ENCODE results near the gene MGAT5. TPM values are rescaled to one million over a fixed set of nuclear protein-coding genes. Genes with fewer than 3 reads are reported as not detected.

The MGAT5 gene
- total RNA-seq, 1 donor from 2014 or later = 60.3 TPM

DNA sequence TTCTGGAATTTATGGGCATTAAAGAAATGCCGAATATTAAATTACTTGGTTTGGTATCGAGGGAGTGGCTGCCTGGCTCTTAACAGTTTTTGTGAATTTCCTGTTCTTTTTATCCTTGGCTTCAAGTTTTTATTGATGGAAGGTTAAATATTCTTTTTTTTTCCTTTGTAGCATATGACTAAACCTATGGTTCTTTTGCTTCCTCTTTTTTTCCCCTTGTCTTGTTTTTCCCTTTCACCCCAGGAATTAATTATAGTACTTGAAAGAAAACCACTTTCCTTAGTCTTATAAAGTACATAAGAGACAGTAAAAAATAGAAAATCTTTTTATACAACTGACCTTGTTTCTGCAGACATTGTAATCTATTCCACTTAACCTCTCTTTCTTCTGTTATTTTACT lies 42.4 kb downstream of the MGAT5 start:
- no peak for DNase-seq (ENCODE audit: low spot score in 2 of 2)
- no peak for FAIRE-seq

DNA sequence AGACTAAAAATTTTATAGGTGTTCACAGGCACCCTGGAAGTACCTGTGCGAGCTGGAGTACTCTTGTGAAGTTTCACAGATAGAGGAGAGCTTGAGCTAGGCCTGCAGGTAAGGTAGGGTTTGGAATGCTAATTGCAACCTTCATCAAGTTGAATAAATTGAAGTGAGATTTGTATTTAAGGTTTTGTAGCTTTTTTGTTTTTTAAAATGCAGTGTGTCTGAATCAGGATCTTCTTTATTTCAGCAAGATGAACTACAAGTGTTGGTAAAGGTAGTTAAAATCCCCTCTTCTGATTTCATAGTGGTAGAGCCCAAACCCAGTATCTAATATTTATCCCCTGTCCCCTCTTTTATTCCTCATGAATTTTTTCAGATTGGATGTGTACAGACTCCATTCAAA lies 45.5 kb downstream of the MGAT5 start:
- FAIRE-seq (no peak), DNase-seq (ENCODE audit: low spot score in 2 of 2) (no peak)

DNA sequence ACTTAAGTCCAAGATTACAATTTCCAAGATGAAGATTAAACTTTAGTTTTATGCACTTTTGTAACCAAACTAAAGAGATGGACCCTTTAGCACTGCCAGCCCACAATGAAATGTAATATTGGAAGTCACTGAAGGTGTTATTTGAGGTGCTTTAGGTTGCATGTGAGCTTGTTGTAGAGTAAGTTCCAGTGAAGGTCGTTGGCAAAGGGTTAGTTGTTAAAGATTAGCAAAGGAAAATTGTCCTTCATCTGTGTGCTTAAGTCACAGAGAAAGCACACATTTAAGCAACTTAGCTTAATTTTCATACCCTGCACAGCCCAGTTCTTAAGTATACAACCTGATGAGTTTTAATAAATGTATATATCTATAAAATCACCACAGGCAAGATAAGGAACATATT lies 46.7 kb downstream of the MGAT5 start:
- FAIRE-seq = no peak
- no peak for DNase-seq (ENCODE audit: low spot score in 2 of 2)

DNA sequence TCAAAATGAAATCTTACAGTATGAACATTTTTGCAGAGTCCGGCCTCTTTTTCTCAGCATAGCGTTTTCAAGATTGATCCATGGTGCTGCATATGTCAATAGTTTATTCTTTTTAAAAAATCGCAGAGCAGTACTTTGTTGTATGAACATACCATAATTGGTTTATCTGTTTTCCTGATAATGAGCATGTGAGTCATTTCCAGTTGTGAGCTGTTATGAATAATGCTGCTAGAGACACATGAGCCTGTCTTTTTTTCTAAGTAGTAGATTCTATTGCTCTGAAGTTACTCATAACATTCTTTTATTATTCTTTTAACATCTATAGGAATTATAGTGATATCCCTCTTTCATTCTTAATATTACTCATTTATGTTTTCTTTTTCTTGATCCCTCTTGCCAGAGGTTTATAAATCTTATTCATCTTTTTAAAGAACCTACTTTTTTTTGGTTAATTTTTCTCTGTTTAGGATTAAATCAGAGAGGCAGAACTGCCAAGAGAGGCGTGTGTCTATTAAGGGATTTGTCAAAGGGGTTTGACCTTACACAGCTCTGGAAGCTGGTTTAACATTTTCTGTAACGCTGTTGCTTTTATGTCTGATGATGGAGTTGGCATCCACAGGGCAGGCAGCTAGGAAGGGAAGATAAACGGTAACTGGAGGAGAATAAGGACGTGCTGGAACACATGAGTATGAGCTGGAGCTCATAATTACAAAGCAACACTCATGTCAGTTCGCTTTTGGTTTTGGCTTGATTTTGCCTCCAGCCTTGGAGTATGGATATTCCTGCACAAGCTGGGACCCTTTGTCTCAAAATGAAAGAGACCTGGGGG lies 47.4 kb downstream of the MGAT5 start:
- FAIRE-seq = no peak
- no peak for DNase-seq (ENCODE audit: low spot score in 2 of 2)

DNA sequence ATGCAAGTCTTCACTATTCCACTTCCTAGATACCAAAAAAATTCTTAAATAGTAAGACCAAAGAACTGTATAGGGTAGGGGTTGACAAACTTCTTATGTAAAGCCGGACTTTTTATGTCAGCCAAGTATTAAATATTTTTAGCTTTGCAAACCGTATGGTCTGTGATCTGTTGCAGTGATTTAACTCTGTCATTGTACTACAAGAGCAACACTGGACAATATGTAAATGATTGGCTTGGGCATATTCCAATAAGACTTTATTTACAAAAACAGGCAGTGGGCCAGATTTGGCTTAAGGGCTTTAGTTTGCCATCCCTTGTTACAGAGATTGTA lies 48.0 kb downstream of the MGAT5 start:
- no peak for DNase-seq (ENCODE audit: low spot score in 2 of 2)
- no peak for FAIRE-seq

DNA sequence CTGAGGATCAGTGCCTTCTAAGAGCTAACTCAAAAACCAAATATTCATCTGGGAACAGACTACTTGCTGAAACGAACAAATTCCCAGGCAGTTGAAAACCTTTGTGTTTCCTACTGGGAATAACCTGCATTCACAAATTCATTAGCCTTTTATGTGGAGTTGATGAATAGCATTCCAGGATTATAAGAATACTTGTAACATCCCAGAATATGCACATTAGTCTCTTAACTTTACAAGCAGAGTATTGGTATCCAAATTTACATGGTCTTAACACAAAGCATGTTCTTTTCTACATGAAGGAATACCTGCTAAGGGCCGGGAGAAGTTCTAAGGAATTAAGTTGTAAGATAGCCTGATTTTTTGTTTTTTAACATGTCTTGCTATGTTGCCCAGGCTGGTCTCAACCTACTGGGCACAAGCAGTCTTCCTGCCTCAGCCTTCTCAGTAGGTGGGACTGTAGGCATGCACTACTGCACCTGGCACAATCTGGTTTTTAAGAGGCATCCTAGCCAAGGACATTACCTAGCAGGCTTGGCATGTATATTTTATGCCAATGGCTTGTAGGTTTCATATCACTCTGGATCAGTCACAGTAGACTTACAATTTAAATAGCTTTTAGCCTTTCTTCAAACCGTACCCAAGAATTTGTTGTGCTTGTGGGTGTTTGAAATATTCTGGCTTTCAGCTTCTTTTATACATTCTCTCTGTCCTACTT lies 50.7 kb downstream of the MGAT5 start:
- DNase-seq (ENCODE audit: low spot score in 2 of 2) = no peak

DNA sequence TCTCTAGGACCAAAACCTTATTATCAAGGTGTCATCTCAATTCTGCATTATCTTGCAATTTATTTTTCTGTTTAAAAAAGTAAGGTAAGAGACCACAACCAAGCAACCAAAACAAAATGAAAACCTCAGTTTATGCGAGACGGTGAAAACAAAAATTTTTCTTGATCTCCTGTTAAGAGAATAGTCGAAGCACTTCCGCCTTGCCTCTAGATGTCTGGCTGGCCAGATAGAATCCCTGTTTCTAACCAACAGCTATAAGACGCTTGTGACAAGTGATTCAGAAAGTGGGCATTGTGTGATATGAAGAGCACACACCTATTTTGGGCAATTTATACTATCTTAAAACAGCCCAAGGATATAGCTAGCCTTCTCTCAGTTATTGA lies 51.2 kb downstream of the MGAT5 start:
- DNase-seq (ENCODE audit: low spot score in 2 of 2) (no peak), FAIRE-seq (no peak)

More for the DNA sequence above, 50.7 kb downstream of the MGAT5 start:
- no peak for FAIRE-seq

DNA sequence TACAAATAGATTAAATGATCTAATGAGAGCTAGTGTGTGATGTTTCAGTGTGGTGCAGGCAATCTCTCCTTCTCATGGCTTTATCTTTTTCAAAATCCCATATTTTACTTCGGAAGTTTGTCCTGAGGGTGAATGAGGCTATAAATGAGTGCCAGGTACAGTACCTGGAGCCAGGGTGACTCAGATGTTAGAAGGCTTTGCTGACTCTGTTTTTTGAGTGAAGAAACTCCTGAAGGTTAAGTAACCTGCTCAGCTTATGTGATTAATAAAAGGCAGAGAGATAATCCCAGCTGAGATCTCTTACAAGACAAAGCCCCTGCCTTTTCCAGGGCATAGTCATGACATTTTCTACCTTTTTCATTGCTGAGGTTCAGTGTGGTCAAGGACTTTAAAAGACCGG lies 52.6 kb downstream of the MGAT5 start:
- DNase-seq (ENCODE audit: low spot score in 2 of 2) (no peak), FAIRE-seq (no peak)

DNA sequence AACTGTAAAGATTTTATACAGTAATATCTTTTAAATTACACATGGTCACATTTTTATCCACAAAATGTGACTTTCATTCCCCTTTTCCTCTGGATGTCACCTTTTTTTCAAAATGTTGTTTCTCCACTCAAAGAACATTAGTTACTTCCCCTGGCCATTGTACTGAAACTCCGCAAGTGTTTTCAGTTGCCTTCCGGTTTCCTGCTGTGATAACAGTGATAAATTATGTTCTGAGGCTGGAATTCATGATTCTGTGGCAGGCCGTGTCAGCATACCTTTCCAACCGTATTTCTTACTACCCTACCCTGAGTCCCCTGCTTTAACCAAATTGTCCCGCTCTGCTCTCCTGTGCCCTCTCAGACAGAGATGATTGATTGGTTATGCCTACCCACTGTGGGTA lies 53.5 kb downstream of the MGAT5 start:
- no peak for FAIRE-seq

DNA sequence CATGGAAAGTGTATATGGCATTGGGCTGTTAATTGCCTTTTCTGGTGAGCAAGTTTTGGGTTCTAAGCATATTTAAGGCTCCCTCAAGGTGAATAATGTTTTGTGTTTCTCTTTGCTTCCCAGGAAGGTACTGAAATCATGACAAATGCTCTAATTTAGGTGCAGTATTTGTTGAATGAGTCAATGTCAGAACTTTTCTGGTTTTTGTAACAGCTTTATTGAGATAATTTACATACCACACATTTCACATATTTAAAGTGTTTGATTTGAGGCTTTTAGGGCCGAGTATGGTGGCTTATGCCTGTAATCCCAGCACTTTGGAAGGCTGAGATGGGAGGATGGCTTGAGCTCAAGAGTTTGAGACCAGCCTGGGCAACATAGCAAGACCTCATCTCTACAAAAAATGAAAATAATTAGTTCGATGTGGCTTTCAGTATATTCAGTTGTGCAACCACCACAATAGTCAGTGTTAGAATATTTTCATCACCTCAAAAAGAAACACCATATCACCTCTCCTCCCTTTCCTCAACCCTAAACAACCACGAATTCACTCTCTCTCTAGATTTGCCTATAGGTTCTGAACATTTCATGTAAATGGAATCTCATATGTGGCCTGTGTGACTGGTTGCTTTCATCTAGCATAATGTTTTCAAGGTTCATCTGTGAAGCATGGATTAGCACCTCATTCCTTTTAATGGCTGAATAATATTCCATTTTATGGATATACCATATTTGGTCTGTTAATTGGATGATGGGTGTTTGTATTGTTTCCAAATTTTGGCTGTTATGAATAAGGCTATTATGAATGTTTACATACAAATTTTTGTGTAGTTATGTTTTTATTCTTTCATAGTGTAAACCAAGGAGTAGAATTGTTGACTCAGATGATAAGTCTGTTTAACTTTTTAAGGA lies 54.9 kb downstream of the MGAT5 start:
- DNase-seq (ENCODE audit: low spot score in 2 of 2) (no peak), FAIRE-seq (no peak)

More for the DNA sequence above, 53.5 kb downstream of the MGAT5 start:
- DNase-seq (ENCODE audit: low spot score in 2 of 2) = no peak

DNA sequence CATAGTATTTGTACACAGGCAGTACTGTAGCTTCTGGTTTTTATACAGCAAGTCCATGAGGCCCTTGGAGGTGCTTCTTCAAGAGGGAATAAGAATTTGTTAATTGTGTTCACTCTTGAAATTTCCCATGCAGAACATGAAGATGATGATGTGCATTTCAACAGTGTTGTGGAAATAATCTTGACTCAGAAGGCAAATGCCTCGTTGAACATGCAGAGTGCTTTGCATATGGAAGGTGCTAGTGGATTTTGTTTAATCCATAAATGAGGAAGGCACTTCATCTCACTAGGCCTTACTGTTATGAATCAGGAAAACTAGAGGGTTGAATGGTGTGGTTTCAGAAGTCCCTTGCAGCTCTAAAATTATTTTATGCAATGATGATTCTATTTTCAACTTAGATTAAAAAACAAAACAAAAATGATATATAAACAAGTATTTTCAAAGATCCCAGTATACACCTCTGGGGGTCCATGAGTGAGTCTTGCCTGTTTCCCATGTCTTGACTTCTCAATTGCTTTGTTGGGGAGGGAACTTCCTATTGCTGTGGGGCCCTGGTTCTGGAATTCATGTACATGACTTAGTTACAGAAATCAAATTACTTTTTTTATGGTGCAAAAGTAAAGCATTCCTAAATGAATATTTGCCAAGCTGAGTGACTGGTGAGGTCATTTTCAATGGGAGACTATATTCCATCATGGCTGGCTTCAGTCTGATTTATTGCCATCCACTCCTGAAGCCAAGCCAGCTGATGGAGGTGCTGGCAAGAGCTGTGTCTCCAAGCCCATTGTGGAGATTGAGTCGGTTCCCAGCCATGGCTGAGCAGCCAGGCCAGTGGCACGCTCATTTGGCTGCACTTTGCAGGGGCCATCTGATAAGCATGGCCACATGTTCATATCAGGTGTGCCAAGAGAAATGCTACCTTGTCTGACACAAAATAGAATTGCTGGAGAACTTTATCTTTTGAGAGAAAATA lies 56.5 kb downstream of the MGAT5 start:
- FAIRE-seq (no peak), DNase-seq (ENCODE audit: low spot score in 2 of 2) (no peak)

DNA sequence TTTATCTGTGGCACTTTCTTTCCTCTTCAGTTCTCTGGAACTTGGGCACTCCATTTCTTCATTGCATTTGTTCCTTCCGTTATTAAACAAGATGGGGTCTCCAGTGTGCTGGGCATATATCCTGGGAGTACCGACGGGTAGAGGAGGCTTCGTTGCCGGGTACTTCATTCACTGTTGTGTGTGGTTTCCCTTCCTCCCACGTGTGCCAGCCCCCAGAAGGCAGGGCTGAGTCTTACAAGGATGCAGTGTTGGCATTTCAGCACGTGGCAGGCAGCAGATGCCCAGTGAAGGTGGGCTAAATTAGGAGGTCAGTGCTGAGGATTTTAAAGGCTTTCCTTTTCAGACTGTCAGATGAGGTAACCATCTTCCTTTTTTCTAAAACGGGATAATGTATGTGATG lies 58.6 kb downstream of the MGAT5 start:
- no peak for FAIRE-seq
- DNase-seq (ENCODE audit: low spot score in 2 of 2) = no peak

DNA sequence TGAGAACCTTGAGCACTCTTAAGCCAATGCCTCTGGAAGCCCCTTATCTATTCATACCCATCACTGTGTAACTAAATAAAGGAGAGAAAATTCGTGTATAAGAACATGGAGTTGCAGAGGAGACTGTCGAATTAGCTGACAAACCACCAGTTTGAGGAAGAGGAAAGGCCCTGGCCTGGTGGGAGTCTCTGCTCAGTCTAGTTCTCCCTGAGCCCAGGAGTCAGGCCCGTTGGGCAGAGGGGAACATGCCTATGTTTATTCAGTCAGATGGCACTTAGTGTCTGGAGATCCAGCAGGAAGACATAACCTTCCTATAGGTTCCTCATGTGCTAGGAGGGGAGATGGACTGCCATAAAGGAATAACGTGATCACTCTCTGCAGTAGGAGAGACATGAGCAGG lies 60.3 kb downstream of the MGAT5 start:
- FAIRE-seq (no peak), DNase-seq (ENCODE audit: low spot score in 2 of 2) (no peak)

DNA sequence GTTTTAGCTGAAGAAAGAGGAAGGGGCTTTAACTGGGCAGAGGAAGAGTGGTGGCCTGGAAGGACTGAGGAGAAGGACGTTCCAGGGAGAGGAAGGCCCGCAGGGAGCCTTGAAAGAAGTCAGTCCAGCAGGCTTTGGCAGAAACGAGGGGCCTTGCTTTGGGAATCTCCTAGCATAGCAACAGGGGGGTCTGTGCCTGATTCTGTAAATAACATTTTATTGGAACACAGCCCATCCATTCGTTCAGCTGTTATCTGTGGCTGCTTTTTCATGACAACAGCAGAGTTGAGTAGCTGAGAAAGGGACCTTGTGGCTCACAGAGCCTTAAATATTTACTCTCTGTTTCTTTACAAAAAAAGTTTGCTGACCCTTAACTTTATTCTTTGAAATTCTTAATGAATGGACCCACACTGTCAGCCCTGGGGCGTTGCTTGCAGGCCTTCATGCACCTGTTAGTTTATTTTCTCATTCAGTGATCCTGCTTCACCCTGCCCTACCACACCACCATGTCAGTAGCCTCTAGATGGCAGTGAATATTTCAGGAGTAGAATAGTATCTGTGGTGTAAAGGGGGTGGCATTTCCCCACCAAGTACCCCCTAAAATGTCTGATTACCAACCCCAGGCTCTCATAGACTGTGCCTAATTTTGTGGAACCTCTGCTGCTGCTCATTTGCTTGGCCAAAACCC lies 61.0 kb downstream of the MGAT5 start:
- DNase-seq (ENCODE audit: low spot score in 2 of 2) (no peak), FAIRE-seq (no peak)

DNA sequence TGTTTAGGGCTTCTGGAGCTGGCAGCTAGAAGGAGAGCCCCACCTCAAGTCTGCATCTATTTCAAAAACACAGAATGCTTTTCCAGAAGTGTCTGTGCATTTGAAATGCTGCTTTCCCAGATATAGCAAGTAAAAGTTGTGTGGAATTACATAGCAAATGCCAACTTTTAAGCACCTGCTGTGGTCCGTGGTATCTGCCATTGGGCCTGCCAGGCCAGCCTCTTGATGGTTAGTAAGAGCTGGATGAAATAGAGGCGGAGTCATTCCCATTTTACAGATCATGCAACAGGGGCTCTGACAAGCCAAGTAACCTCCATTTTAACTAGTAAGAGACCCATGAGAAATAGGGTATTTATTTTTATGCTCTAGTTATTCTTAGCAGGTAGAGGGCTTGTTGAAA lies 61.6 kb downstream of the MGAT5 start:
- DNase-seq (ENCODE audit: low spot score in 2 of 2) (no peak), FAIRE-seq (no peak)

DNA sequence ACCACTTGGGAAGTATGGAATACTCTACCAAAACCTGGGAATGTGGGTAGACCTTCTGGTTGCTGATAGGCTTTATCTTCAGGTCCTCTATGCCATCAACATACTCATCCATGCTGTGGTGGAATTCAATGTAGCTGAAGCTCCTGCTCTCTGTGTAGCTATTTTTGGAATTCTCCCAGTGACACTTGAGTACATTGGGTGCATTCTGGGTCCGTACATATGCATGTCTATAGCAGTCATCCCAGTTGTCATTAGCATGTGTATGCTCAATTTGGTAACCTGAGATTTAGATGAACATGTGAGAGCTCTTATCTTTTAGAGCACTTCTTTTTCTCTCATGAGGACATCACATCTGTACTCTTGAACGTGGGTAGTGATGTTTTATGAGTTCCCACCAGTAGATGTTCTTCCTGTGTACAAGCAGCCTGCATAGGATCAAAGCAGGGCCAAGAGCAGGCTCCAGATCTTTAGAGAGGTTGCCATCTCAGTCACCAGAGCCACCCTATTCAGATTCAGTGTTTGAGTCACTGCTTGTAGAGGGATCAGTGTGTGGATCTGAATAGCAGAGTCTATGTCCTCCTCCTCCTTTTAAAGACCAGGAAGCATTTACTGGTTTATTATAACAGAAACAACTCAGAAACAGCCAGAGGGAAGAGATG lies 65.9 kb downstream of the MGAT5 start:
- DNase-seq (ENCODE audit: low spot score in 2 of 2) = no peak

DNA sequence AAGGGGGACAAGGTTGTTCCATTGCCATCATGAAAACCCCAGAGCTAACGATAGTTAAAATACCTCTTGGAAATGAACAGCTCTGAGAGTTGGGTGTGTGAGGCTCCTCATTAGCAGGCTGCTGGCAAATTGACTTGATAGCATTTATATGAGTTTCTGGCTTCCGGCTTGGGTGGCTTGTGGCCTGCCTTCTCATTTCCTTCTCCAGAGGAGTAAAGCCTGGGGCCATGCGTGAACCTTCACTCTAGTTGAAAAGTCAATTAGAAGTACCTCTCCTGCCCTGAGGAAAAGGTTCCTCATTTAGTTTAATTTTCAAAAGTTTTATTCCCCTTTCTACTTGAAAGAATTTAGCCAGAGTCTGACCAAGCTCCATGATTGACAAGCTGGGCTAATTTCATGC lies 67.1 kb downstream of the MGAT5 start:
- no peak for FAIRE-seq
- DNase-seq (ENCODE audit: low spot score in 2 of 2) = no peak

More for the DNA sequence above, 65.9 kb downstream of the MGAT5 start:
- FAIRE-seq = no peak

DNA sequence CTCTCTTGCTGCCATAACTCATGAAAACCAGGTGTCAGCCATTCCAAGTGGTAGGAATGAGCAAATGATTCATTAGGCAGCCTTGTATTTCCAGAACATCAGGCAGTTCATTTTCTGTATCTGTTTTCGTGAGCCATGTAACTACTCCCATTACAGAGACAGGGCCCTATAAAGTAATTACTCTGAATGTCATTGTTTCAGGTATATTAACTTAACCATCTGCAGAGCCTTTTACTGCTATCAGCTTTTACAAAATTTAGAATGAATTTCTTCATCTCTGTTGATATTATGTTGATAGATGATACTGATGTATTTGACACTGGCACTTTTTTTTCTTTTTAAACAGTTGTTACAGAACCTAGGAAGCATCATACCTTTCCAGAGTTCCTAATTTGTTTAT lies 69.9 kb downstream of the MGAT5 start:
- FAIRE-seq = no peak
- DNase-seq (ENCODE audit: low spot score in 2 of 2) = no peak

DNA sequence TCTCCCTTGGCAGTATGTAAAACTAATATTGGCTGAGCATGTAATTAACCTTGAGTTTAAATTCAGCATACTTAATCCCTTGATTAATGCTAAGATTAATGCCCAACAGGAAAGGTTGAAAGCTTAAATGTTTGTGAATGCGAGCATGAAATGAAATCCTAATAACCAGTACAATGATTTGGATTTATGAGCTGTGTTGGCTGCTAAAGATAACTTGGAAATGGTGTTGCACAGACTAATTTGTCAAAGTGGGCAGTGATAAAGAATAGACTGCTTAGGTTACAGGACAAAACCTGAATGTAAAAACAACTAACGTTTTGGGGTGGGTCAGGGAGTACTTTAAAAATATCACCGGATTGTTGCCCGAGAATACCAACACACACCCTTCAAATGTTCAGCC lies 70.6 kb downstream of the MGAT5 start:
- no peak for FAIRE-seq
- DNase-seq (ENCODE audit: low spot score in 2 of 2) = no peak
